GM12878 (cell line): ENCODE measurements around the gene KIRREL3. TPM values are rescaled to one million over a fixed set of nuclear protein-coding genes. Genes with fewer than 3 reads are reported as not detected.

ENCODE experiments used
- JUNB ChIP-seq: IDR thresholded peaks from 2 replicates; pipeline ENCODE4 v1.6.1; 2016; ENCODE audit warnings: antibody characterized with exemption, mild to moderate bottlenecking
- polyA plus RNA-seq, 11 experiments: library from polyadenylated mRNA; depleted of rRNA in 4 of 11; unstranded in 6 of 11; stranded (reverse) in 5 of 11; fragments of >200 nt; fragmentation: Nextera tagmentation in 4 of 11; fragmentation: Illumina TruSeq in 1 of 11; extraction: Ambion mirVana in 4 of 11; extraction: Trizol in 1 of 11; gene quantifications; 1 replicate in 1 of 11; 2 replicates in 10 of 11; pipeline versions ENCODE4 v1.2.1 to v1.2.3, GENCODE V29; 2011 to 2016; ENCODE audit warnings: inconsistent platforms in 2 of 11, missing spikeins in 2 of 11, low read depth in 1 of 11
- total RNA-seq, 4 experiments: library from RNA; depleted of rRNA in 3 of 4; stranded (reverse); fragments of >200 nt in 3 of 4; fragmentation: Illumina TruSeq in 1 of 4; extraction: Trizol in 1 of 4; gene quantifications; 2 replicates each; pipeline versions ENCODE4 v1.2.1 to v1.2.3, GENCODE V29; 2013 to 2021
- TF ChIP-seq, protein P1 (sequence below): fragments of 150-350 bp; IDR thresholded peaks from 2 replicates; pipeline ENCODE4 v1.6.1; 2016; ENCODE audit warnings: low read depth, low read length
- TF ChIP-seq, protein P2 (sequence below): fragments of 450-650 bp; IDR thresholded peaks from 2 replicates; pipeline ENCODE4 v1.6.1; 2018; ENCODE audit warnings: mild to moderate bottlenecking, low read depth, moderate library complexity; ENCODE audit not compliant: partially characterized antibody
- TF ChIP-seq, protein P3 (sequence below): IDR thresholded peaks from 2 replicates; pipeline ENCODE4 v1.6.1; 2012; ENCODE audit warnings: low read depth, low read length, improper control_type of control experiment

Gene KIRREL3
- total and polyA plus RNA-seq, 10 of the 15 experiments (the other 5 are each of a cell fraction or from before 2014, with no cell fraction given), result under 0.01 TPM; not detected in 9

DNA sequence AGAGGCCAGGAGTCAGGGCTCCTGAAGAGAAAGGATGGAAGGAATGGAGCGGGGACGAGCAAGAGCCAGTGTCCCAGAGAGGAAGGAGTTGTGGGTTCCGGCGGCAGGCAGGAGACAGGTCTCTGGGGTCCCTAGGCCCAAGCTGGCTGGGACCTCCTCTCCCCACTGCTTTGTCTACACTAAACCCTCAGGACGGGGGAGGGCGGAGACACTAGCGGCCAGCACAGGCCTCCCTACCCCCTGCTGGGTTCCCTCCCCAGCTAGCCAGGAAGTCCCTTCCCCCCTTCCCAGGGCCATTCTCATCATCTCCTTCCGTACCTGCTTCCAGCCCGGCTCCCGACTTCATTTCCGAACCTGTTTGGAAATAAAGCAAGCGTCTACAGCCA is 565.6 kb downstream of the KIRREL3 start (continued):
- TF ChIP-seq, protein P1, sequence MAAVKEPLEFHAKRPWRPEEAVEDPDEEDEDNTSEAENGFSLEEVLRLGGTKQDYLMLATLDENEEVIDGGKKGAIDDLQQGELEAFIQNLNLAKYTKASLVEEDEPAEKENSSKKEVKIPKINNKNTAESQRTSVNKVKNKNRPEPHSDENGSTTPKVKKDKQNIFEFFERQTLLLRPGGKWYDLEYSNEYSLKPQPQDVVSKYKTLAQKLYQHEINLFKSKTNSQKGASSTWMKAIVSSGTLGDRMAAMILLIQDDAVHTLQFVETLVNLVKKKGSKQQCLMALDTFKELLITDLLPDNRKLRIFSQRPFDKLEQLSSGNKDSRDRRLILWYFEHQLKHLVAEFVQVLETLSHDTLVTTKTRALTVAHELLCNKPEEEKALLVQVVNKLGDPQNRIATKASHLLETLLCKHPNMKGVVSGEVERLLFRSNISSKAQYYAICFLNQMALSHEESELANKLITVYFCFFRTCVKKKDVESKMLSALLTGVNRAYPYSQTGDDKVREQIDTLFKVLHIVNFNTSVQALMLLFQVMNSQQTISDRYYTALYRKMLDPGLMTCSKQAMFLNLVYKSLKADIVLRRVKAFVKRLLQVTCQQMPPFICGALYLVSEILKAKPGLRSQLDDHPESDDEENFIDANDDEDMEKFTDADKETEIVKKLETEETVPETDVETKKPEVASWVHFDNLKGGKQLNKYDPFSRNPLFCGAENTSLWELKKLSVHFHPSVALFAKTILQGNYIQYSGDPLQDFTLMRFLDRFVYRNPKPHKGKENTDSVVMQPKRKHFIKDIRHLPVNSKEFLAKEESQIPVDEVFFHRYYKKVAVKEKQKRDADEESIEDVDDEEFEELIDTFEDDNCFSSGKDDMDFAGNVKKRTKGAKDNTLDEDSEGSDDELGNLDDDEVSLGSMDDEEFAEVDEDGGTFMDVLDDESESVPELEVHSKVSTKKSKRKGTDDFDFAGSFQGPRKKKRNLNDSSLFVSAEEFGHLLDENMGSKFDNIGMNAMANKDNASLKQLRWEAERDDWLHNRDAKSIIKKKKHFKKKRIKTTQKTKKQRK, result no peak
- TF ChIP-seq, protein P2, sequence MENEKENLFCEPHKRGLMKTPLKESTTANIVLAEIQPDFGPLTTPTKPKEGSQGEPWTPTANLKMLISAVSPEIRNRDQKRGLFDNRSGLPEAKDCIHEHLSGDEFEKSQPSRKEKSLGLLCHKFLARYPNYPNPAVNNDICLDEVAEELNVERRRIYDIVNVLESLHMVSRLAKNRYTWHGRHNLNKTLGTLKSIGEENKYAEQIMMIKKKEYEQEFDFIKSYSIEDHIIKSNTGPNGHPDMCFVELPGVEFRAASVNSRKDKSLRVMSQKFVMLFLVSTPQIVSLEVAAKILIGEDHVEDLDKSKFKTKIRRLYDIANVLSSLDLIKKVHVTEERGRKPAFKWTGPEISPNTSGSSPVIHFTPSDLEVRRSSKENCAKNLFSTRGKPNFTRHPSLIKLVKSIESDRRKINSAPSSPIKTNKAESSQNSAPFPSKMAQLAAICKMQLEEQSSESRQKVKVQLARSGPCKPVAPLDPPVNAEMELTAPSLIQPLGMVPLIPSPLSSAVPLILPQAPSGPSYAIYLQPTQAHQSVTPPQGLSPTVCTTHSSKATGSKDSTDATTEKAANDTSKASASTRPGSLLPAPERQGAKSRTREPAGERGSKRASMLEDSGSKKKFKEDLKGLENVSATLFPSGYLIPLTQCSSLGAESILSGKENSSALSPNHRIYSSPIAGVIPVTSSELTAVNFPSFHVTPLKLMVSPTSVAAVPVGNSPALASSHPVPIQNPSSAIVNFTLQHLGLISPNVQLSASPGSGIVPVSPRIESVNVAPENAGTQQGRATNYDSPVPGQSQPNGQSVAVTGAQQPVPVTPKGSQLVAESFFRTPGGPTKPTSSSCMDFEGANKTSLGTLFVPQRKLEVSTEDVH, result no peak
- no peak for TF ChIP-seq JUNB
- TF ChIP-seq, protein P3, sequence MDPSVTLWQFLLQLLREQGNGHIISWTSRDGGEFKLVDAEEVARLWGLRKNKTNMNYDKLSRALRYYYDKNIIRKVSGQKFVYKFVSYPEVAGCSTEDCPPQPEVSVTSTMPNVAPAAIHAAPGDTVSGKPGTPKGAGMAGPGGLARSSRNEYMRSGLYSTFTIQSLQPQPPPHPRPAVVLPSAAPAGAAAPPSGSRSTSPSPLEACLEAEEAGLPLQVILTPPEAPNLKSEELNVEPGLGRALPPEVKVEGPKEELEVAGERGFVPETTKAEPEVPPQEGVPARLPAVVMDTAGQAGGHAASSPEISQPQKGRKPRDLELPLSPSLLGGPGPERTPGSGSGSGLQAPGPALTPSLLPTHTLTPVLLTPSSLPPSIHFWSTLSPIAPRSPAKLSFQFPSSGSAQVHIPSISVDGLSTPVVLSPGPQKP, result no peak
